Testis (tissue), 3 donors: ENCODE measurements around the gene ZNF142. TPM values are rescaled to one million over a fixed set of nuclear protein-coding genes. Genes with fewer than 3 reads are reported as not detected.
"Not testable (repeated sequence)": the region's sequence is repeated elsewhere in the genome, so short reads cannot be mapped to it uniquely, and the experiment has no call there.

Experiments
- DNase-seq: peaks from one replicate; pipeline ENCODE4 v3.0.0-alpha.2; 2019
- H3K27ac ChIP-seq, 2 donors: fragments of 200-600 bp; sonication (generic); one replicate each; pipeline ENCODE4 v1.5.1; 2019
- H3K27me3 ChIP-seq: fragments of 200-600 bp; sonication (generic); one replicate; pipeline ENCODE4 v1.5.1; 2019
- H3K36me3 ChIP-seq: fragments of 200-600 bp; sonication (generic); one replicate; pipeline ENCODE4 v1.5.1; 2017; ENCODE audit warnings: low read depth; ENCODE audit errors: missing control alignments
- H3K4me1 ChIP-seq: fragments of 200-600 bp; sonication (generic); one replicate; pipeline ENCODE4 v1.5.1; 2019
- H3K4me3 ChIP-seq, 2 donors: fragments of 200-600 bp; sonication (generic); one replicate each; pipeline ENCODE4 v1.5.1; 2017 to 2019
- H3K9me3 ChIP-seq: fragments of 200-600 bp; sonication (generic); one replicate; pipeline ENCODE4 v1.5.1; 2017
- POLR2A ChIP-seq: fragments of 450-650 bp; IDR thresholded peaks from one replicate; pipeline ENCODE4 v1.6.1; 2017; ENCODE audit warnings: antibody characterized with exemption, mild to moderate bottlenecking, moderate library complexity
- WGBS, 2 donors: methylation state at CpG; one replicate each; pipeline ENCODE4 v1.1.5; 2018; 5-methylcytosine and 5-hydroxymethylcytosine counted together
- intact Hi-C: fragments of 100-400 bp; cut with DNase I; formaldehyde crosslinking; loops from one replicate; pipeline ENCODE4 v1.15.1; 2023; ENCODE audit warnings: low total_unique reads
- polyA plus RNA-seq: library from polyadenylated mRNA; stranded (reverse); fragments of 350-450 nt; fragmentation: Illumina TruSeq; extraction: RNeasy Lipid Tissue Mini Kit (QIAGEN cat#74804); gene quantifications from one replicate; pipeline ENCODE4 v1.2.3, GENCODE V29; 2014; ENCODE audit warnings: low read depth, low replicate concordance; ENCODE audit not compliant: insufficient read depth
- total RNA-seq, 2 donors: library from RNA; depleted of rRNA; stranded (reverse); fragments of >200 nt; gene quantifications; one replicate each; pipeline ENCODE4 v1.2.3, GENCODE V29; 2016
- TF ChIP-seq, protein P1 (sequence below), 3 experiments: fragments of 450-650 bp in 2 of 3; fragments of 200-600 bp in 1 of 3; sonication (generic) in 1 of 3; IDR thresholded peaks; one replicate each; pipeline ENCODE4 v1.5.1; 2016 to 2019; ENCODE audit warnings: antibody characterized with exemption in 3 of 3, mild to moderate bottlenecking in 2 of 3, moderate library complexity in 1 of 3

ZNF142 gene
- total and polyA plus RNA-seq, 3 donors from 2014 or later: 23.3 to 39.3 (median 32.7) TPM

DNA sequence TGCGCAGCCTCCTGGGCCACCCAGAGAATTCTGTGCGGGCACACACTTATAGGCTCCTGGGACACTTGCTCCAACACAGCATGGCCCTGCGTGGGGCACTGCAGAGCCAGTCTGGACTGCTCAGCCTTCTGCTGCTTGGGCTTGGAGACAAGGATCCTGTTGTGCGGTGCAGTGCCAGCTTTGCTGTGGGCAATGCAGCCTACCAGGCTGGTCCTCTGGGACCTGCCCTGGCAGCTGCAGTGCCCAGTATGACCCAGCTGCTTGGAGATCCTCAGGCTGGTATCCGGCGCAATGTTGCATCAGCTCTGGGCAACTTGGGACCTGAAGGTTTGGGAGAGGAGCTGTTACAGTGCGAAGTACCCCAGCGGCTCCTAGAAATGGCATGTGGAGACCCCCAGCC, 39.5 kb upstream of the ZNF142 start:
- Histone ChIP-seq H3K27me3 (no peaks in the 10 kb centered on the region), H3K4me3 (no peak overlapping the region), H3K36me3 (no peaks in the 10 kb centered on the region), H3K4me1 (no peaks in the 10 kb centered on the region), H3K27ac (no peak overlapping the region), H3K9me3 (no peaks in the 10 kb centered on the region)
- 93 to 96% methylated on average over 7 to 8 of the region's 8 CpGs for WGBS, 2 donors
- DNase-seq: no peak
- intact Hi-C loops: no loop called here
- no peak for TF ChIP-seq POLR2A
- TF ChIP-seq, protein P1, sequence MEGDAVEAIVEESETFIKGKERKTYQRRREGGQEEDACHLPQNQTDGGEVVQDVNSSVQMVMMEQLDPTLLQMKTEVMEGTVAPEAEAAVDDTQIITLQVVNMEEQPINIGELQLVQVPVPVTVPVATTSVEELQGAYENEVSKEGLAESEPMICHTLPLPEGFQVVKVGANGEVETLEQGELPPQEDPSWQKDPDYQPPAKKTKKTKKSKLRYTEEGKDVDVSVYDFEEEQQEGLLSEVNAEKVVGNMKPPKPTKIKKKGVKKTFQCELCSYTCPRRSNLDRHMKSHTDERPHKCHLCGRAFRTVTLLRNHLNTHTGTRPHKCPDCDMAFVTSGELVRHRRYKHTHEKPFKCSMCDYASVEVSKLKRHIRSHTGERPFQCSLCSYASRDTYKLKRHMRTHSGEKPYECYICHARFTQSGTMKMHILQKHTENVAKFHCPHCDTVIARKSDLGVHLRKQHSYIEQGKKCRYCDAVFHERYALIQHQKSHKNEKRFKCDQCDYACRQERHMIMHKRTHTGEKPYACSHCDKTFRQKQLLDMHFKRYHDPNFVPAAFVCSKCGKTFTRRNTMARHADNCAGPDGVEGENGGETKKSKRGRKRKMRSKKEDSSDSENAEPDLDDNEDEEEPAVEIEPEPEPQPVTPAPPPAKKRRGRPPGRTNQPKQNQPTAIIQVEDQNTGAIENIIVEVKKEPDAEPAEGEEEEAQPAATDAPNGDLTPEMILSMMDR (IDR thresholded peaks at IDR 0.05): no peak

DNA sequence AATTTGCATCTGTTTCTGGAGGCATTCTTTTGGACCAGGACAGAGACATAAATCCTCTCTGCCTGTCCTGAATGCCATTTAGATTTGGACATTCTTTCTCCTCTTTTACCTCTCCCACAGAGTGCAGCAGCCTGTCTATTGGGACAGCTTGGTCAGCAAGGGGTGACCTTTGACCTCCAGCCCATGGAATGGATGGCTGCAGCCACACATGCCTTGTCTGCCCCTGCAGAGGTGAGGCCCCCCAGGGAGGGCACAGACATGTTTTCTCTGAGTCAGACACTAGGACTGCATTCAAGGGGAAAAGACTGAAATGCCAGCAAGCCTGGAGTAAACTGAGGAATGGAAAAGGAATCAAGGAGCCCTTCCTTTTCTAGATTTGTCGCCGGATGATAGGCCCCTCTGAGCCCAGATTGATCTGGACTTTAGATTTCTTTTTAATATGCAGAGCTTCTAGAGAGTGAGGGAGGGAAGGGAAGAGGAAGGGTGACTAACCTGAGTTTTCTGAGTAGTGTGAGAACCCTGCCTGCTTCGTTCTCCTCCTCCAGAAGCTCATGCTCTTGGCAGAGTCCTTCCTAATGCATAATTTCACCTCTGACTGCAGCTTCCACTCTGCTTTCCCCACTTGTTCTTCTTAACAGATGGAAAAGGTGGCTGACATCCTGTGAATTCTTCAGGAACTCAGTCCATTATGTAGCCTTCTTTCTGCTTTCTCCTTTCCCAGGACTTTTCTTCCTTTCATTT, 35.2 kb upstream of the ZNF142 start:
- DNase-seq: no peak

DNA sequence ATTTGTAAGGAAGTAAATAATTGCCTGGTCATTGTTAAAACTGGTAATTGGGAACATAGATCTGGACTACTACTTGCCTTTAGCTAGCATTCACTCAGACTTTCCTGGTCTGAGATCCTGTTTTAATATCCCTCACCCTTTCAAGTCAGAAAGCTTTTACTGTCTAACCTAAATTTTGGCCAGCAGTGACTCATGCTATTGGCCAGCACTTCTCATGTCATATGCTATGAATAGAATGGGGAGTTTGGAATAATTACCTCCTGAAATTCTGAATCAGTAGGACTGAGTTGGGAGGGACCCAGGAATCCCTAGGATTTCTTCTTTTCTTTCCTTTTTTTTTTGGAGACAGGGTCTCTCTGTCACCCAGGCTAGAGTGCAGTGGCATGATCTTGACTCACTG, 31.8 kb upstream of the ZNF142 start:
- Histone ChIP-seq H3K27ac (no peak overlapping the region), H3K4me1 (no peaks in the 10 kb centered on the region), H3K9me3 (no peaks in the 10 kb centered on the region), H3K27me3 (no peaks in the 10 kb centered on the region), H3K4me3 (no peak overlapping the region), H3K36me3 (no peaks in the 10 kb centered on the region)
- no peak for DNase-seq
- intact Hi-C loops: no loop called here
- no peak for TF ChIP-seq POLR2A
- TF ChIP-seq, protein P1 (IDR thresholded peaks at IDR 0.05): no peak

More for the DNA sequence above, 35.2 kb upstream of the ZNF142 start:
- no peaks in the 10 kb centered on the region for H3K27me3 ChIP-seq
- H3K27ac ChIP-seq: no peak overlapping the region
- intact Hi-C loops: no loop called here
- TF ChIP-seq, protein P1 (IDR thresholded peaks at IDR 0.05): no peak
- TF ChIP-seq POLR2A: no peak
- H3K4me3 ChIP-seq: no peak overlapping the region
- no peaks in the 10 kb centered on the region for H3K36me3 ChIP-seq
- no peaks in the 10 kb centered on the region for H3K4me1 ChIP-seq
- 81 to 92% methylated on average over 3 of the region's 3 CpGs for WGBS, 2 donors
- no peaks in the 10 kb centered on the region for H3K9me3 ChIP-seq

DNA sequence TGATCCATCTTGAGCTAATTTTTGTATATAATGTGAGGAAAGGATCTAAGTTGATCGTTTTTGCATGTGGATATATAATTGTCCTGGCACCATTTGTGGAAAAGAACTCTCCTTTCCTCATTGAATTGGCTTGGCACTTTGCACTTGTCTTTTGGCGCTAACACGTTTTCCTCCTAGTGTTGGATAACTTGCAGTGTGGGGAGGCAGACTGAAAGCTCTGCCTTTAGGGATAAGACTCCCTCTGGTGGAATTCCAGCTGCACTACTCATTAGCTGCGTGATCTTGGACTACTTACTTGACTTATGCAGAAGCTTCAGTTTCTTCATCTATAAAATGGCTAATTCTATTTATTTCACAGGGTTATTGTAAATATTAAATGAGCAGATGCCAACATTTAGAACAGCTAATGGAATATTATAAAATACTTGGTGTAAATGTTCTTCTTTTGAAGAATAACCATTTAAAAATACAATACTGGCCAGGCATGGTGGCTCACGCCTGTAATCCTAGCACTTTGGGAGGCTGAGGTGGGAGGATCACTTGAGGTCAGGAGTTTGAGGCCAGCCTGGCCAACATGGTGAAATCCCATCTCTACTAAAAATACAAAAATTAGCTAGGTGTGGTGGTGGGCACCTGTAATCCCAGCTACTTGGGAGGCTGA, 28.1 kb upstream of the ZNF142 start:
- peak; percentile 81 for DNase-seq
- H3K9me3 ChIP-seq, H3K4me1 ChIP-seq, H3K36me3 ChIP-seq, intact Hi-C loops, H3K27ac ChIP-seq, H3K4me3 ChIP-seq, H3K27me3 ChIP-seq: not testable (repeated sequence)
- WGBS, 2 donors: 35 to 47% methylated on average over 5 of the region's 5 CpGs
- TF ChIP-seq, protein P1 (IDR thresholded peaks at IDR 0.05): peak; percentile 54 to 68 (median 66)
